Activated naive CD4-positive, alpha-beta T cell treated with anti-CD3 and anti-CD28 coated beads, Interleukin-2, amount 50 U/mL, for 72 hours (primary cell): ENCODE results near the gene FREM3. TPM values are rescaled to one million over a fixed set of nuclear protein-coding genes. Genes with fewer than 3 reads are reported as not detected.
A peak's percentile ranks its signal among the peaks of the same experiment; 100 is the strongest.
"Not testable (repeated sequence)": the region's sequence is repeated elsewhere in the genome, so short reads cannot be mapped to it uniquely, and the experiment has no call there.

Experiments
- ATAC-seq, 2 donors: fragments of 150-1000 bp; cut with Tn5 transposase; 2 replicates each; pipeline ENCODE4 v1.10.0; 2021; ENCODE audit warnings: mild to moderate bottlenecking in 2 of 2, moderate library complexity in 2 of 2
- DNase-seq, 2 donors: peaks; one replicate each; pipeline ENCODE4 v3.0.0; 2021 to 2022; ENCODE audit warnings: low spot score in 2 of 2
- H3K27ac Mint-ChIP-seq, 2 donors: one replicate each; pipeline ENCODE4 v1.8.0; 2022; ENCODE audit warnings: mild to moderate bottlenecking in 2 of 2, mixed read lengths in 2 of 2
- H3K36me3 Mint-ChIP-seq, 2 donors: one replicate each; pipeline ENCODE4 v1.8.0; 2022; ENCODE audit warnings: mixed read lengths in 2 of 2
- H3K9me3 Mint-ChIP-seq, 2 donors: one replicate each; pipeline ENCODE4 v1.8.0; 2022; ENCODE audit warnings: mixed read lengths in 2 of 2
- total RNA-seq, 2 donors: library from RNA; stranded (reverse); gene quantifications; one replicate each; pipeline ENCODE4 v1.2.3, GENCODE V29; 2022

The FREM3 gene
- total RNA-seq, 2 donors from 2014 or later, result not detected

DNA sequence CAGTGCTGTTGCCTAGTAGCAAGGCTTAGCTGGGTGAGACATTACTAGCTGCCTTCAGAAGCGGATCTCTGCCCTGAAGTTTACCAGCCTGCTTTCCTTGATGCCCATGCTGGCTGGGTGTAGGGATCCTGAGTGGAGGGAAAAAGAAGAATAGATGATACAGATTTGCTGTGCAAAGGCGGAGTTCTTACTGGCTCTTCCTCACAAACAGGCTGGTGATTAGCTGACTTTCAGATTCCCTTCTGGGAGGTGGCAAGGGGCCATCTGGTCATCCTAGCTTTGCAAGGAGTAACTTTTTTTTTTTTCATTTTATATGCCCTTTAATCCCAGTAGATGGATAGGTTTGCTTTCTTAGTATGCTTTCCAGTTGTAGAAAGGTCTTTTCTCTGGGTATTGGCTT, 142.2 kb downstream of the FREM3 start:
- Mint-ChIP-seq H3K9me3 (peaks cover 0 to 5% of the 10 kb centered on the region in 2 donors), H3K36me3 (peaks cover 7 to 20% of the 10 kb centered on the region in 2 donors), H3K27ac (no peak overlapping the region)
- DNase-seq (no peak), ATAC-seq (no peak)

DNA sequence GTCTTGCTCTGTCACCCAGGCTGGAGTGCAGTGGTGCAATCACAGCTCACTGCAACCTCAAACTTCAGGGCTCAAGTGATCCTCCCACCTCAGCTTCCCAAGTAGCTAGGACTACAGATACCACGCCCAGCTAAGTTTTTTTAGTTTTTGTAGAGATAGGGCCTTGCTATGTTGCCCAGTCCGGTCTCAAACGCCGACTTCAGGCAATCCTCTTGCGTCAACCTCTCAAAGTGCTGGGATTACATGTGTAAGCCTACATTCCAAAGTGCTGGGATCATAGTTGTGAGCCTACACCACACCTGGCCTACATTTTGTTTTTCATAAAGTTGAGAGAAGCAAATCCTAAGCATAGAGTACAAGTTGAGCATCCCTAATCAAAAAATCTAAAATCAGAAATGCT, 144.8 kb downstream of the FREM3 start:
- H3K9me3 Mint-ChIP-seq, result no peaks in the 10 kb centered on the region
- no peak for DNase-seq
- H3K36me3 Mint-ChIP-seq, result peaks cover 8 to 13% of the 10 kb centered on the region in 2 donors
- no peak for ATAC-seq
- no peak overlapping the region for H3K27ac Mint-ChIP-seq

DNA sequence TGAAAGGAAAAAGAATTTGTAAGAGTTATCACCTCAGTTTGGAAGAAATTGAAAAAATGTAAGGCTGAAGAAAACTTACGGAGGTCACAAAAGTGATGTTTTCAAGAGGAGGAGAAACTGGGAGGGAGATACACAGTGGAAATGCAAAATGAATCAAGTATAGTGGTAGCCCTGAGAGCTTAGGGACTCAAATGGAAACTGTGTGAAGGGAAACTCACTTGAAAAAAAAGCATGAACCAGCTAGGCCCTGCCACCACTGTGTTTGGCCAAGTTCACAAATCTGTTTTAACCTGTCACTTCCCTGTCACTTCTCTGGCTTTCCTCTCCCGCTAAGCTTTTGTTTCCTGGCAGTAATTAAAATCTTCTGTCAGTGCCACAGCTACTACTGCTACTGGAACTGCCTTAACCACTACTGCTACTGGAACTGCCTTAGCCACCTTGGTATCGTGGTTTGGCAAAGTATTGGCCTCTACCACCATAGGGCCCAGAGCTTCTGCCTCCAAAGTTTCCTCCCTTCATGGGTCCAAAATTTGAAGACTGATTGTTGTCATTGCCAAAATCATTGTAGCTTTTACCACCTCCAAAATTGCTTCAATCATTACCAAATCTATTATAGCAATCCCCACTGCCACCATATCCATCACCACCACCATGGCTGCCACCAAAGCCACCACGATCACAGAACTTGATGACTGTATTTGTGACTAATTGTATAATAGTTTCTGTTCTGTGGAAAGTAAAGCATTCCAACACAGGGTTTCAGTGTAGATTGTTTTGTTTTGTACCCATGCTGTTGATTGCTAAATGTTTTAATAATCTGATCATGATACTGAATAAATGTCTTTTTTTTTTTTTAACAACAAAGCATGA, 145.5 kb downstream of the FREM3 start:
- ATAC-seq (peak; percentile 27 to 38), DNase-seq (no peak)
- Mint-ChIP-seq H3K36me3 (peaks cover 9 to 11% of the 10 kb centered on the region in 2 donors), H3K9me3 (no peaks in the 10 kb centered on the region), H3K27ac (peak overlapping the region in 1 of 2 donors; percentile 5)

DNA sequence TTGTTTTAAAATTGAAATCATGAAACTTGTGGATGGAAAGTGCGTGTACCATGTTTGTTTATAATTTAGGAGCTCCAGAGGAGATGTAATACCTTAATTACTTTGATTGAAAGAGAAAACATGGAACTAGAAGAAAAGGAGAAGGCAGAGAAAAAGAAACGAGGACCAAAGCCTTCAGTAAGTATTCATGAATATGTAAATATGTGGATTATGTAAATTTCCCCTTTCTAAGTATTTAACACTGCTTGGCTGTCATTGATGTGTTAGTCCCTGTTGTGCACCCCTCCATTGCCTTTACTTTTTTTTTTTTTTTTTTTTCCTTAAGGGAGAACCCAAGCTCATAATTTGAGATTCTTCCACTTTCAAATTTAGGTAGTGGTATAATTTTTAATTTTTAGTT, 150.5 kb downstream of the FREM3 start:
- Mint-ChIP-seq H3K27ac (no peak overlapping the region), H3K9me3 (no peaks in the 10 kb centered on the region), H3K36me3 (peaks cover 4 to 14% of the 10 kb centered on the region in 2 donors)
- no peak for DNase-seq
- ATAC-seq, result no peak

DNA sequence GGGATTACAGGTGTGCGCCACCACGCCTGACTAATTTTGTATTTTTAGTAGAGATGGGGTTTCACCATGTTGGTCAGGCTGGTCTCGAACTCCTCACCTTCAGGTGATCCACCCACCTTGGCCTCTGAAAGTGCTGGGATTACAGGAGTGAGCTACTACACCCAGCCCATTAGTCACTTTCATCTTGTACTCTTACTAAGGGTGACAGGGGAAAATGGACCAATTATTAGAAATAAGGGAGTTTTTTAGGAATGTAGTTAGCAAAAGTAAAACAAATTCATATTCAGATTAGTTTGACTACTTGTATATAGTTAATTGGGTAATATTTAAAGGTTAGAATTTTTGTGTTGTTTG, 160.8 kb downstream of the FREM3 start:
- no peak overlapping the region for H3K27ac Mint-ChIP-seq
- ATAC-seq (peak in 1 of 2 donors; percentile 78), DNase-seq (peak in 1 of 2 donors; percentile 66)
- peaks cover 15 to 50% of the 10 kb centered on the region in 2 donors for H3K36me3 Mint-ChIP-seq
- H3K9me3 Mint-ChIP-seq, result peaks cover 0 to 5% of the 10 kb centered on the region in 2 donors

DNA sequence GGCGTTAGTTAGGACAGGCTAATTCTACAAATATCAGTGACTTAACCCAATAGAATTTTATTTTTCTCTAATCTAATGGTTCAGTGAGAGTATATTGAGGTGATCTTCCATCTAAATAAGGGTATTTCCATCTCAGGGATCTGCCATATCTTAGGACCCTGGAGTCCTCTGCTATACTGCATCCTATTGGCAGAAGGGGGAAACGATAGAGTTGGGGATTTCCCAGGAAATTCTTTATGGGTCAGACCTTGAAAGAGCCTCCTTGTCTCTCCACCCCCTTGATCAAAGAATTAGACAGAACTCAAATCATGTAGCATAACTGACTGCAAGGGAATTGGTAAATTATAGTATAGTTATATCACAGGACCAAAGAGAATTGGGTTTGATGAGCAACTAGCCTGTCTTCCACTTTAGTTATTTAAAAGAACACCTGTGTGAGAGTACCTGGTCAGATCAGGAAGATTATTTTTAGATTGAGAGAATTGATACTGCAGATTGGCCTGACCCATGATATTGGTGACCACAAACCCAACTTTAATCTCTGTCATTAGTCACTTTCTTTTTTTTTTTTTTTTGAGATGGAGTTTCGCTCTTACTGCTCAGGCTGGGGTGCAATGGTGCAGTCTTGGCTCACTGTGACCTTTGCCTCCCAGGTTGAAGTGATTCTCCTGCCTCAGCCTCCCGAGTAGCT, 161.4 kb downstream of the FREM3 start:
- Mint-ChIP-seq H3K36me3 (peaks cover 15 to 50% of the 10 kb centered on the region in 2 donors), H3K9me3 (peaks cover 0 to 5% of the 10 kb centered on the region in 2 donors), H3K27ac (no peak overlapping the region)
- DNase-seq (no peak), ATAC-seq (peak; percentile 22 to 87)

DNA sequence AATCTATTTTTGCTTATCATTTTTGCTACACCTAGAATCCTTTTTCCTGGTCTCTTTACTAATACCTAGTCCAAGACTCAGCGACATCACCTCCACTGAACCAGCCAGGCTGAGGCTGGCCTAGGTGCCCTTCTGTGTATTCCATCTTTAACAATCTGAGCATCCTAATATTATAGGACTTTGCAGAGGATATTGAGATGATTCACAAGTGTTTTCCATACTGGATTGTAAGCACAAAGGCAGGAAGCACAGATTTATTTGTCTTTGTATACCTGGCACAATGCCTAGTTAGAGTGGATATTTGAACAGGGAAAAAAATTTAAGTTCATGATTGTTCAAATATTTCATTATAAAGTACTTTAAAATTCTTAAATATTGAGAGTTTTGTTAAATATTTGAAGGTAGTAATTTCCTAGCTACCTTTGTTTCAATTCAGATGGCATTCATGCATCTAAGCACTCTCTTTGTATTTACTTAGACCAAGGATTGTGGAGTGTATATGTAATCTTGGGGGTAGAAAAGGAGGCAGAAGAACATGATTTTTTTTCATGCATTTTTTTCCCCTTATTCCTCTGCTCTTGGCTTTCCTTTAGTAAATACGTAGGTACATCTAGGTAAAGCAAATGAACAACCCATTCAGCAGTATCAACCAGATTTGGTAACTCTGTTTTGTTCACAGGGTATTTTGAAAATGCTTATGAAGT, 168.5 kb downstream of the FREM3 start:
- DNase-seq, result no peak
- ATAC-seq, result no peak
- Mint-ChIP-seq H3K9me3 (no peaks in the 10 kb centered on the region), H3K36me3 (peaks cover 11% of the 10 kb centered on the region in 2 donors), H3K27ac (no peak overlapping the region)

DNA sequence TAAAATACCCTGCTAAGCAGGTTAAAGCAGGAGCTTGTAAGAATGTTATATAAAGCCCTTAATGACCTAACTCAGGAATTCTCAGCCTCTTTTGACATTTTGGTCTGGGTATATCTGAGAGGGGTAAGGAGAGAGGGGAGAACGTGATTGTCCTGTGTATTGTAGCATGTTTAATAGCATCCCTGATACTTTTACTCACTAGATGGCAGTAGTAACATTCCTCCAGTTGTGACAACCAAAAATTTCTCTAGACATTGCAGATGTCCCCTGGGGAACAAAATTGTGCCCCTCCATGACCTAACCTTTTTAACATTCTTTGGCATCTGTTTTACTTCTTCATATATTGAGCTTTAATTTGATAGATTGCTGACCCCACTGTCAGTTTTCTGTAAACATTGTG, 169.1 kb downstream of the FREM3 start:
- peaks cover 9 to 13% of the 10 kb centered on the region in 2 donors for H3K36me3 Mint-ChIP-seq

DNA sequence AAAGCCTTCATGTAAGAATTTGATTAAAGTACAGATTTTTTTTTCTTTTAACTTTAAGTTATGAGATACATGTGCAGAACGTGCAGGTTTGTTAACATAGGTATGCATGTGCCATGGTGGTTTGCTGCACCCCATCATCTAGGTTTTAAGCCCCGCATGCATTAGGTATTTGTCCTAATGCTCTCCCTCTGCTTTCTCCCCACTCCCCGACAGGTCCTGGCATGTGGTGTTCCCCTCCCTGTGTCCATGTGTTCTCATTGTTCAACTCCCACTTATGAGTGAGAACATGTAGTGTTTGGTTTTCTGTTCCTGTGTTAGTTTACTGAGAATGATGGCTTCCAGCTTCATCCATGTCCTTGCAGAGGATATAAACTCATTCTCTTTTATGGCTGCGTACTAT, 172.4 kb downstream of the FREM3 start:
- DNase-seq, H3K9me3 Mint-ChIP-seq, ATAC-seq, H3K27ac Mint-ChIP-seq: not testable (repeated sequence)
- peaks cover 15 to 16% of the 10 kb centered on the region in 2 donors for H3K36me3 Mint-ChIP-seq

More for the DNA sequence above, 169.1 kb downstream of the FREM3 start:
- Mint-ChIP-seq H3K9me3 (no peaks in the 10 kb centered on the region), H3K27ac (no peak overlapping the region)
- DNase-seq (no peak), ATAC-seq (no peak)

Other genes with a start within 250 kb of the FREM3 start
- 10 to 100 TPM; 42.8 to 54.1 TPM for gene SMARCA5, start 187.0 kb downstream of the FREM3 start, total RNA-seq
- gene GYPE, start 204.9 kb upstream of the FREM3 start, total RNA-seq, result under 1 TPM in 1 of 2 donors, not detected in 1; 0.29 TPM